DMS 273 treated with DMSO at 0.1 percent for 48 hours (cell line): ENCODE data around the gene PRPF40A.

ENCODE experiments used
- DNase-seq: peaks from one replicate; lab custom pipeline; 2025; lab: John Stamatoyannopoulos, UW

The PRPF40A gene

GRCh38 chr2:152617456-152618192, 99.6 kb downstream of the PRPF40A start:
- no peak for DNase-seq

- DNase-seq = no peak
Measured at GRCh38 chr2:152615177-152615576, 102.1 kb downstream of the PRPF40A start.

GRCh38 chr2:152613235-152613634, 104.0 kb downstream of the PRPF40A start:
- DNase-seq = no peak

- DNase-seq = no peak
Measured at GRCh38 chr2:152611458-152612231, 105.6 kb downstream of the PRPF40A start.

GRCh38 chr2:152609699-152610098, 107.6 kb downstream of the PRPF40A start:
- DNase-seq = no peak

- no peak for DNase-seq
Measured at GRCh38 chr2:152609154-152609553, 108.1 kb downstream of the PRPF40A start.

- no peak for DNase-seq
Measured at GRCh38 chr2:152607793-152608300, 109.4 kb downstream of the PRPF40A start.

- DNase-seq = no peak
Measured at GRCh38 chr2:152606941-152607340, 110.3 kb downstream of the PRPF40A start.

GRCh38 chr2:152606081-152606480, 111.2 kb downstream of the PRPF40A start:
- no peak for DNase-seq

GRCh38 chr2:152603166-152603565, 114.1 kb downstream of the PRPF40A start:
- no peak for DNase-seq

GRCh38 chr2:152602750-152603149, 114.5 kb downstream of the PRPF40A start:
- no peak for DNase-seq
